H1 (cell line): ENCODE data around the gene RASEF. TPM values are rescaled to one million over a fixed set of nuclear protein-coding genes. Genes with fewer than 3 reads are reported as not detected.

Experiments used
- CTCF ChIA-PET: fragments of 300-600 bp; sonication (Branson Sonifier 250); formaldehyde crosslinking; loops from one replicate; lab custom pipeline; 2021; ENCODE audit not compliant: partially characterized antibody; lab: Charles Lee
- POLR2A ChIA-PET: fragments of 300-600 bp; sonication (Branson Sonifier 250); formaldehyde crosslinking; loops from one replicate; lab custom pipeline; 2021; ENCODE audit warnings: inconsistent platforms; ENCODE audit not compliant: partially characterized antibody; lab: Charles Lee
- DNase-seq, 2 experiments: peaks; one replicate each; pipeline versions ENCODE4 v3.0.0 to v3.0.0-alpha.2; 2010 to 2022; ENCODE audit warnings: low spot score in 2 of 2, low read depth in 1 of 2, mixed read lengths in 1 of 2
- FAIRE-seq: peaks from 2 replicates; lab custom pipeline; 2011; peaks lifted over from hg19 to GRCh38; lab: Jason Lieb, UNC
- H2AFZ ChIP-seq: 2 replicates; pipeline ENCODE4 v1.8.1; 2012; ENCODE audit warnings: low read length, inconsistent platforms
- H2AK5ac ChIP-seq: 2 replicates; pipeline ENCODE4 v1.6.1; 2013; ENCODE audit warnings: low read depth, low read length
- H2BK120ac ChIP-seq: replicated peaks from 2 replicates; pipeline ENCODE3; 2013; ENCODE audit warnings: low read depth, low read length, inconsistent platforms
- H2BK12ac ChIP-seq: 2 replicates; pipeline ENCODE4 v1.6.1; 2013; ENCODE audit warnings: low read depth, low read length
- H2BK15ac ChIP-seq: 2 replicates; pipeline ENCODE4 v1.6.1; 2013; ENCODE audit warnings: low read length
- H2BK20ac ChIP-seq: 2 replicates; pipeline ENCODE4 v1.6.1; 2013; ENCODE audit warnings: low read length
- H2BK5ac ChIP-seq: 2 replicates; pipeline ENCODE4 v1.6.1; 2013; ENCODE audit warnings: low read depth, low read length
- H3K14ac ChIP-seq: 2 replicates; pipeline ENCODE4 v1.6.1; 2013; ENCODE audit warnings: inconsistent platforms; ENCODE audit not compliant: insufficient read length
- H3K18ac ChIP-seq: 2 replicates; pipeline ENCODE4 v1.6.1; 2013; ENCODE audit warnings: low read length; ENCODE audit errors: extremely low read depth
- H3K23ac ChIP-seq: 2 replicates; pipeline ENCODE4 v1.6.1; 2013; ENCODE audit warnings: inconsistent platforms; ENCODE audit not compliant: insufficient read length
- H3K23me2 ChIP-seq: 2 replicates; pipeline ENCODE4 v1.6.1; 2013; ENCODE audit warnings: low read depth, low read length
- H3K27ac ChIP-seq: 2 replicates; pipeline ENCODE4 v1.6.1; 2011; ENCODE audit warnings: low read depth, low read length, inconsistent platforms
- H3K27me3 ChIP-seq, 4 experiments: replicated peaks in 1 of 4; 1 replicate in 1 of 4; 2 replicates in 3 of 4; pipeline versions ENCODE4 v1.6.1 to v1.8.1; 2011 to 2013; ENCODE audit warnings: low read length in 3 of 4, mild to moderate bottlenecking in 3 of 4, inconsistent platforms in 2 of 4, mixed read lengths in 2 of 4, moderate library complexity in 1 of 4; ENCODE audit not compliant: control insufficient read depth in 3 of 4, insufficient read depth in 3 of 4; ENCODE audit errors: extremely low read depth in 1 of 4
- H3K36me3 ChIP-seq, 4 experiments: 2 replicates each; pipeline versions ENCODE4 v1.6.1 to v1.8.1; 2011 to 2013; ENCODE audit warnings: mild to moderate bottlenecking in 4 of 4, low read length in 3 of 4, moderate library complexity in 2 of 4, control low read depth in 1 of 4, inconsistent platforms in 1 of 4; ENCODE audit not compliant: insufficient read depth in 4 of 4, control insufficient read depth in 2 of 4
- H3K4ac ChIP-seq: replicated peaks from 2 replicates; pipeline ENCODE3; 2013; ENCODE audit warnings: low read length, low read depth, mixed read lengths, inconsistent platforms; ENCODE audit not compliant: insufficient read length
- H3K4me1 ChIP-seq, 4 experiments: replicated peaks in 1 of 4; 1 replicate in 1 of 4; 2 replicates in 3 of 4; pipeline versions ENCODE4 v1.6.1 to v1.8.1; 2011 to 2013; ENCODE audit warnings: low read length in 3 of 4, inconsistent platforms in 2 of 4, mixed read lengths in 1 of 4; ENCODE audit not compliant: insufficient read depth in 4 of 4, control insufficient read depth in 3 of 4
- H3K4me2 ChIP-seq, 2 experiments: 2 replicates each; pipeline versions ENCODE4 v1.6.1 to v1.8.1; 2011 to 2013; ENCODE audit warnings: low read depth in 2 of 2, low read length in 2 of 2, control low read depth in 1 of 2, inconsistent platforms in 1 of 2, mild to moderate bottlenecking in 1 of 2; ENCODE audit not compliant: insufficient read depth in 1 of 2
- H3K4me3 ChIP-seq, 4 experiments: fragments of 200-600, 300-600 bp in 1 of 4; sonication (generic), shearing (Covaris generic), sonication (Bioruptor Twin) in 1 of 4; 2 replicates each; pipeline versions ENCODE4 v1.5.1 to v1.8.1; 2011 to 2016; ENCODE audit warnings: low read length in 4 of 4, low read depth in 3 of 4, control low read depth in 2 of 4, inconsistent platforms in 2 of 4, mild to moderate bottlenecking in 2 of 4, mixed read lengths in 1 of 4, moderate library complexity in 1 of 4; ENCODE audit not compliant: insufficient read depth in 2 of 4; ENCODE audit errors: extremely low read depth in 1 of 4
- H3K56ac ChIP-seq: replicated peaks from 2 replicates; pipeline ENCODE3; 2013; ENCODE audit warnings: low read depth, mild to moderate bottlenecking, mixed read lengths, low read length, inconsistent platforms; ENCODE audit not compliant: insufficient read length
- H3K79me1 ChIP-seq: 2 replicates; pipeline ENCODE4 v1.6.1; 2013; ENCODE audit warnings: low read depth, low read length, control low read depth
- H3K79me2 ChIP-seq, 2 experiments: 2 replicates each; pipeline versions ENCODE4 v1.6.1 to v1.8.1; 2012 to 2013; ENCODE audit warnings: low read length in 2 of 2, mild to moderate bottlenecking in 2 of 2, inconsistent platforms in 1 of 2; ENCODE audit not compliant: insufficient read depth in 2 of 2, control insufficient read depth in 1 of 2
- H3K9ac ChIP-seq, 4 experiments: replicated peaks in 1 of 4; 1 replicate in 1 of 4; 2 replicates in 3 of 4; pipeline versions ENCODE4 v1.6.1 to v1.8.1; 2011 to 2013; ENCODE audit warnings: low read depth in 3 of 4, low read length in 3 of 4, control low read depth in 2 of 4, mild to moderate bottlenecking in 2 of 4, moderate library complexity in 2 of 4, inconsistent platforms in 1 of 4; ENCODE audit errors: extremely low read depth in 1 of 4
- H3K9me3 ChIP-seq, 2 experiments: 2 replicates each; pipeline versions ENCODE4 v1.6.1 to v1.8.1; 2012 to 2013; ENCODE audit warnings: mild to moderate bottlenecking in 2 of 2, moderate library complexity in 2 of 2, control low read depth in 1 of 2, inconsistent platforms in 1 of 2, low read depth in 1 of 2, low read length in 1 of 2, mixed read lengths in 1 of 2; ENCODE audit not compliant: insufficient read depth in 2 of 2
- H4K20me1 ChIP-seq, 2 experiments: replicated peaks in 1 of 2; 2 replicates each; pipeline versions ENCODE3 to v1.8.1; 2011 to 2013; ENCODE audit warnings: inconsistent platforms in 2 of 2, low read length in 2 of 2, mild to moderate bottlenecking in 1 of 2; ENCODE audit not compliant: insufficient read depth in 2 of 2, control insufficient read depth in 1 of 2
- H4K5ac ChIP-seq: 2 replicates; pipeline ENCODE4 v1.6.1; 2013; ENCODE audit warnings: low read length, low read depth, mixed read lengths, inconsistent platforms; ENCODE audit not compliant: insufficient read length
- H4K8ac ChIP-seq: 2 replicates; pipeline ENCODE4 v1.8.0; 2013; ENCODE audit warnings: mild to moderate bottlenecking, moderate library complexity, low read length, inconsistent platforms; ENCODE audit not compliant: insufficient read depth; ENCODE audit errors: extremely low read depth
- H4K91ac ChIP-seq: replicated peaks from 2 replicates; pipeline ENCODE3; 2013; ENCODE audit warnings: low read length, mixed read lengths, inconsistent platforms; ENCODE audit not compliant: insufficient read length
- ATF3 ChIP-seq: IDR thresholded peaks from 2 replicates; pipeline ENCODE4 v1.6.1; 2011; ENCODE audit warnings: low read depth, mild to moderate bottlenecking, low read length; ENCODE audit not compliant: insufficient read depth
- E2F6 ChIP-seq: IDR thresholded peaks from 2 replicates; pipeline ENCODE4 v1.6.1; 2012; ENCODE audit warnings: inconsistent platforms
- EGR1 ChIP-seq: IDR thresholded peaks from 2 replicates; pipeline ENCODE4 v1.6.1; 2011; ENCODE audit warnings: low read depth, low read length, borderline replicate concordance
- EP300 ChIP-seq, 2 experiments: IDR thresholded peaks; 1 replicate in 1 of 2; 2 replicates in 1 of 2; pipeline ENCODE4 v1.6.1; 2011 to 2012; ENCODE audit warnings: low read depth in 2 of 2, low read length in 2 of 2, mild to moderate bottlenecking in 2 of 2, borderline replicate concordance in 1 of 2, inconsistent platforms in 1 of 2, moderate library complexity in 1 of 2
- EZH2 ChIP-seq: fragments of 200-600 bp; sonication (generic); IDR thresholded peaks from 2 replicates; pipeline ENCODE4 v1.7.1; 2012; ENCODE audit warnings: low read depth, mild to moderate bottlenecking, moderate library complexity, low read length, inconsistent platforms; ENCODE audit not compliant: severe bottlenecking
- FOSL1 ChIP-seq: IDR thresholded peaks from 2 replicates; pipeline ENCODE4 v1.6.1; 2011; ENCODE audit warnings: mild to moderate bottlenecking, low read depth, low read length, moderate library complexity; ENCODE audit not compliant: insufficient read depth
- HDAC6 ChIP-seq: IDR thresholded peaks from one replicate; pipeline ENCODE4 v1.7.1; 2012; ENCODE audit warnings: low read depth, mild to moderate bottlenecking, inconsistent platforms, low read length, moderate library complexity
- JUN ChIP-seq: IDR thresholded peaks from 2 replicates; pipeline ENCODE4 v1.6.1; 2011; ENCODE audit warnings: low read depth, mild to moderate bottlenecking, improper control_type of control experiment, low read length
- NRF1 ChIP-seq: IDR thresholded peaks from 2 replicates; pipeline ENCODE4 v1.6.1; 2011; ENCODE audit warnings: mild to moderate bottlenecking, low read depth, low read length, improper control_type of control experiment
- SIN3A ChIP-seq, 2 experiments: IDR thresholded peaks in 1 of 2; conservative IDR thresholded peaks in 1 of 2; 2 replicates each; pipeline ENCODE4 v1.6.1; 2011 to 2012; ENCODE audit warnings: low read length in 2 of 2, improper control_type of control experiment in 1 of 2, low read depth in 1 of 2, mild to moderate bottlenecking in 1 of 2
- SUZ12 ChIP-seq: fragments of 200-600 bp; sonication (generic); IDR thresholded peaks from 2 replicates; pipeline ENCODE4 v1.6.1; 2012; ENCODE audit warnings: mild to moderate bottlenecking, inconsistent platforms, low read length, moderate library complexity, mixed read lengths
- TAF1 ChIP-seq: IDR thresholded peaks from 2 replicates; pipeline ENCODE4 v1.6.1; 2011; ENCODE audit warnings: mild to moderate bottlenecking, low read depth, low read length
- WGBS, 2 experiments: shearing (Covaris generic) in 1 of 2; methylation state at CpG; one replicate each; pipeline versions ENCODE4 v1.1.6 to v1.1.7; 2013 to 2015; ENCODE audit warnings: low lambda C conversion rate in 2 of 2, mixed read lengths in 2 of 2, inconsistent platforms in 1 of 2, low coverage in 1 of 2, missing lambda C conversion rate in 1 of 2; ENCODE audit not compliant: insufficient replicate concordance in 2 of 2, insufficient coverage in 1 of 2, insufficient read length in 1 of 2; ENCODE audit errors: extremely low coverage in 1 of 2, missing lambda C conversion rate in 1 of 2; 5-methylcytosine and 5-hydroxymethylcytosine counted together
- polyA plus RNA-seq, 7 experiments: library from polyadenylated mRNA; depleted of rRNA in 3 of 7; stranded (reverse) in 5 of 7; unstranded in 2 of 7; fragments of >200 nt in 5 of 7; fragments of 200-250 nt in 2 of 7; gene quantifications; 1 replicate in 5 of 7; 2 replicates in 1 of 7; 4 replicates in 1 of 7; pipeline versions ENCODE4 v1.2.1 to v1.2.3, GENCODE V29; 2011 to 2013; ENCODE audit warnings: missing spikeins in 2 of 7, mixed read lengths in 2 of 7
- total RNA-seq: library from RNA; stranded (reverse); fragmentation: NEBNext Ultra II Directional; extraction: Animal tissue kit (Norgen Biotek cat#: 25700); gene quantifications from 2 replicates; pipeline ENCODE4 v1.2.1, GENCODE V29; 2021

RASEF gene
- total and polyA plus RNA-seq, 2 of the 8 experiments (the other 6 are each of a cell fraction or from before 2014, with no cell fraction given): 1.1 to 4.6 TPM

GRCh38 chr9:83020327-83020726 is 42.6 kb downstream of the RASEF start:
- no peak overlapping the region for H3K9ac ChIP-seq
- no peaks in the 10 kb centered on the region for H3K4me1 ChIP-seq
- no peak overlapping the region for H2AK5ac ChIP-seq
- no peaks in the 10 kb centered on the region for H3K23me2 ChIP-seq
- no peak overlapping the region for H3K14ac ChIP-seq
- WGBS, 2 experiments: 90% methylated on average over 7 of the region's 7 CpGs; no CpG with 5 or more reads in 1 of the 2 experiments
- H3K23ac ChIP-seq: no peak overlapping the region
- ChIA-PET POLR2A (no interaction called here), CTCF (interaction anchor here (1.1 kb wide), 1 partner anchor 257 kb away, joined by 3 read pairs; no protein-coding TSS in a partner anchor)
- no peak overlapping the region for H4K8ac ChIP-seq
- H4K20me1 ChIP-seq: no peaks in the 10 kb centered on the region
- H3K79me2 ChIP-seq: no peaks in the 10 kb centered on the region
- peak overlapping the region; percentile 88 for H4K91ac ChIP-seq
- no peak overlapping the region for H3K27ac ChIP-seq
- H3K36me3 ChIP-seq: no peaks in the 10 kb centered on the region
- no peak overlapping the region for H2BK120ac ChIP-seq
- no peak overlapping the region for H2BK20ac ChIP-seq
- no peak overlapping the region for H3K4me2 ChIP-seq
- H3K9me3 ChIP-seq: 0 out of 4 replicates have a peak, but pooled peaks cover 0 to 2% of the 10 kb centered on the region in 2 experiments
- H2AFZ ChIP-seq: no peak overlapping the region
- H4K5ac ChIP-seq: no peak overlapping the region
- no peaks in the 10 kb centered on the region for H3K27me3 ChIP-seq
- H2BK5ac ChIP-seq: no peak overlapping the region
- no peak overlapping the region for H3K4ac ChIP-seq
- H3K56ac ChIP-seq: peak overlapping the region; percentile 28
- FAIRE-seq (no peak), DNase-seq (no peak)
- H2BK12ac ChIP-seq: 0 out of 2 replicates have a peak overlapping the region, but pooled peaks have one; percentile 50
- H2BK15ac ChIP-seq: no peak overlapping the region
- H3K79me1 ChIP-seq: no peaks in the 10 kb centered on the region
- no peak overlapping the region for H3K4me3 ChIP-seq
- no peak overlapping the region for H3K18ac ChIP-seq
- TF ChIP-seq E2F6 (no peak), JUN (no peak), EP300 (IDR thresholded peaks at IDR 0.05; ENCODE audit: borderline replicate concordance in 1 of 2, low read depth in 2 of 2, low read length in 2 of 2) (no peak), HDAC6 (no peak), ATF3 (no peak), FOSL1 (no peak), TAF1 (no peak), EZH2 (no peak), SIN3A (conservative IDR thresholded peaks at IDR 0.05 in 1 of 2, IDR thresholded peaks at IDR 0.05 in 1 of 2; ENCODE audit: low read depth in 1 of 2, low read length in 2 of 2) (no peak), SUZ12 (no peak), NRF1 (no peak), EGR1 (no peak)
